GM21360 (cell line): ENCODE measurements around the gene ALDH1A1.

Source experiments
- ATAC-seq: cut with Tn5 transposase; IDR thresholded peaks from one replicate; pipeline ENCODE4 v1.9.1; 2021; ENCODE audit warnings: mild to moderate bottlenecking, moderate library complexity; ENCODE audit not compliant: unreplicated experiment

Gene ALDH1A1

GRCh38 chr9:72858089-72858912 is 94.6 kb downstream of the ALDH1A1 start:
- ATAC-seq = no peak

GRCh38 chr9:72857624-72857996 is 95.2 kb downstream of the ALDH1A1 start:
- ATAC-seq = no peak

- no peak for ATAC-seq
Observed at GRCh38 chr9:72856972-72857623, 95.8 kb downstream of the ALDH1A1 start.

- ATAC-seq = no peak
Observed at GRCh38 chr9:72855890-72856523, 96.8 kb downstream of the ALDH1A1 start.

GRCh38 chr9:72855321-72855720 is 97.5 kb downstream of the ALDH1A1 start:
- no peak for ATAC-seq
